PC-9 (cell line): ENCODE measurements around the gene ITGB8. TPM values are rescaled to one million over a fixed set of nuclear protein-coding genes. Genes with fewer than 3 reads are reported as not detected.
A peak's percentile ranks its signal among the peaks of the same experiment; 100 is the strongest.

Experiments
- BruUV-seq: library from RNA; stranded (reverse); fragments of 400-500 nt; replicated peaks from 2 replicates; lab custom pipeline; 2021; lab: Mats Ljungman, UMichigan
- CTCF ChIA-PET: fragments of 300-600 bp; sonication (Branson Sonifier 250); formaldehyde crosslinking; loops from one replicate; lab custom pipeline; 2022; ENCODE audit warnings: antibody characterized with exemption; lab: Charles Lee
- POLR2A ChIA-PET: fragments of 300-600 bp; sonication (Branson Sonifier 250); formaldehyde crosslinking; loops from one replicate; lab custom pipeline; 2022; ENCODE audit warnings: antibody characterized with exemption; ENCODE audit not compliant: unreplicated experiment; lab: Charles Lee
- DNase-seq, 2 experiments: peaks; one replicate each; pipeline versions ENCODE4 v3.0.0 to v3.0.0-alpha.2; 2015 to 2022; ENCODE audit warnings: mixed read lengths in 1 of 2
- H2AFZ ChIP-seq: fragments of 200-600 bp; sonication (generic); 2 replicates; pipeline ENCODE4 v1.8.1; 2017; ENCODE audit warnings: antibody characterized with exemption
- H3F3A ChIP-seq: fragments of 200-600 bp; sonication (generic); 2 replicates; pipeline ENCODE4 v1.8.1; 2017; ENCODE audit warnings: antibody characterized with exemption, mild to moderate bottlenecking, low read depth; ENCODE audit not compliant: insufficient read depth
- H3K27ac ChIP-seq: fragments of 200-600 bp; sonication (generic); 2 replicates; pipeline ENCODE4 v1.6.1; 2016; ENCODE audit warnings: mixed run types
- H3K27me3 ChIP-seq: fragments of 200-600 bp; sonication (generic); 2 replicates; pipeline ENCODE4 v1.6.1; 2016; ENCODE audit warnings: low read depth, mixed run types; ENCODE audit not compliant: insufficient read depth
- H3K36me3 ChIP-seq: fragments of 200-600 bp; sonication (generic); 2 replicates; pipeline ENCODE4 v1.6.1; 2016; ENCODE audit warnings: low read depth, mixed run types
- H3K4me1 ChIP-seq: fragments of 200-600 bp; sonication (generic); replicated peaks from 2 replicates; pipeline ENCODE4 v1.6.1; 2016; ENCODE audit warnings: mixed run types; ENCODE audit not compliant: insufficient read depth
- H3K4me2 ChIP-seq: fragments of 200-600 bp; sonication (generic); 2 replicates; pipeline ENCODE4 v1.6.1; 2017; ENCODE audit warnings: mixed run types
- H3K4me3 ChIP-seq: fragments of 200-600 bp; sonication (generic); 2 replicates; pipeline ENCODE4 v1.6.1; 2016; ENCODE audit warnings: mixed run types
- H3K79me2 ChIP-seq: fragments of 200-600 bp; sonication (generic); 2 replicates; pipeline ENCODE4 v1.6.1; 2017; ENCODE audit warnings: low read depth, mixed run types
- H3K9me2 ChIP-seq: fragments of 200-600 bp; sonication (generic); 2 replicates; pipeline ENCODE4 v1.8.1; 2017; ENCODE audit warnings: mild to moderate bottlenecking; ENCODE audit not compliant: insufficient read depth
- H3K9me3 ChIP-seq: fragments of 200-600 bp; sonication (generic); 2 replicates; pipeline ENCODE4 v1.8.1; 2016; ENCODE audit warnings: low read depth; ENCODE audit not compliant: insufficient read depth
- H4K20me1 ChIP-seq: fragments of 200-600 bp; sonication (generic); 2 replicates; pipeline ENCODE4 v1.8.1; 2017; ENCODE audit not compliant: insufficient read depth
- CTCF ChIP-seq: fragments of 200-600 bp; sonication (generic); conservative IDR thresholded peaks from 2 replicates; pipeline ENCODE4 v1.6.1; 2017; ENCODE audit warnings: mixed run types, antibody characterized with exemption, mild to moderate bottlenecking, moderate library complexity
- EZH2 ChIP-seq: fragments of 200-600 bp; sonication (generic); IDR thresholded peaks from 2 replicates; pipeline ENCODE4 v1.8.0; 2017; ENCODE audit warnings: antibody characterized with exemption, low read depth
- intact Hi-C: fragments of 100-400 bp; cut with micrococcal nuclease; formaldehyde crosslinking; loops from one replicate; pipeline ENCODE4 v1.10.0; 2022; ENCODE audit not compliant: unreplicated experiment
- total RNA-seq: library from RNA; stranded (reverse); gene quantifications from 2 replicates; pipeline ENCODE4 v1.2.3, GENCODE V29; 2021

ITGB8 gene
- total RNA-seq, 1 experiment from 2014 or later, result 20.1 TPM

- H3K9me2 ChIP-seq, result no peaks in the 10 kb centered on the region
- BruUV-seq, result no TSS peak
- intact Hi-C loops, result no loop called here
- H3F3A ChIP-seq, result no peaks in the 10 kb centered on the region
- ChIA-PET POLR2A (no interaction called here), CTCF (interaction anchor here (0.6 kb wide), 1 partner anchor 72 kb away, joined by 4 read pairs; no protein-coding TSS in a partner anchor)
- no peak overlapping the region for H3K4me2 ChIP-seq
- no peak overlapping the region for H3K27ac ChIP-seq
- H3K36me3 ChIP-seq, result no peaks in the 10 kb centered on the region
- H3K79me2 ChIP-seq, result no peaks in the 10 kb centered on the region
- TF ChIP-seq EZH2 (no peak), CTCF (no peak)
- H3K9me3 ChIP-seq, result no peaks in the 10 kb centered on the region
- H2AFZ ChIP-seq, result no peak overlapping the region
- no peak overlapping the region for H3K4me3 ChIP-seq
- DNase-seq, result no peak
- H4K20me1 ChIP-seq, result no peaks in the 10 kb centered on the region
- no peaks in the 10 kb centered on the region for H3K27me3 ChIP-seq
- peaks cover 8% of the 10 kb centered on the region; the same call in 1 of the 2 replicates for H3K4me1 ChIP-seq
Observed at GRCh38 chr7:20399521-20399920, 68.8 kb downstream of the ITGB8 start.

- no peak overlapping the region for H3K4me2 ChIP-seq
- BruUV-seq, result no TSS peak
- no peak for TF ChIP-seq CTCF
- no peak for TF ChIP-seq EZH2
- no peak overlapping the region for H3K27ac ChIP-seq
- no peak for DNase-seq
- no peaks in the 10 kb centered on the region for H3K9me2 ChIP-seq
- no peaks in the 10 kb centered on the region for H3K9me3 ChIP-seq
- H2AFZ ChIP-seq, result no peak overlapping the region
- no peaks in the 10 kb centered on the region for H4K20me1 ChIP-seq
- H3K27me3 ChIP-seq, result no peaks in the 10 kb centered on the region
- POLR2A ChIA-PET, result no interaction called here
- peaks cover 7% of the 10 kb centered on the region for H3K4me1 ChIP-seq
- no peak overlapping the region for H3K4me3 ChIP-seq
- H3K79me2 ChIP-seq, result no peaks in the 10 kb centered on the region
- peaks cover 7% of the 10 kb centered on the region for H3F3A ChIP-seq
- intact Hi-C loops, result no loop called here
- CTCF ChIA-PET, result no interaction called here
- no peaks in the 10 kb centered on the region for H3K36me3 ChIP-seq
Observed at GRCh38 chr7:20401861-20402746, 71.4 kb downstream of the ITGB8 start.

DNA sequence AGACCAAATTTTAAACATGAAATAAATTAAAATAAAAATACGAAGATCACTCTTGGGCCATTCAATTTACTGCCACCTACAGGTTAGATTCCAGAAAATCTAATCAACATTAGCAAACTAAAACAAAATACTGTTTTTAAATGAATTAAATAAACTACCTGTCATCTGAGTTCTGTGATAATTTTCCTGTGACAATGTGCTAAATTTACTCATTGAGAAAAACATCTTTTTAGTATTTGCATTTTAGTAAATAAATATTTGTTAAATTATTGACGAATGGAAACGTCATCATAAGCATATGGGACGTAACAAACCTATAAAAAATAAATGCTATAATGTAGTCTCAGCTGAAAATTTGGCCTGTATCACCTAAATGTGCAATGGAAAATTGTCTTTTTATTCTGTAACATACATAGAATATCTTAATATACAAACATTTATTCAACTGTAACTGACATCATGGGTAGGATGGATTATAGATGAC lies 72.1 kb downstream of the ITGB8 start:
- Histone ChIP-seq H3K36me3 (no peaks in the 10 kb centered on the region), H2AFZ (no peak overlapping the region), H3K9me2 (no peaks in the 10 kb centered on the region), H3K27ac (no peak overlapping the region), H3K9me3 (no peaks in the 10 kb centered on the region), H3K79me2 (no peaks in the 10 kb centered on the region), H4K20me1 (no peaks in the 10 kb centered on the region), H3F3A (peaks cover 13% of the 10 kb centered on the region), H3K4me3 (no peak overlapping the region), H3K27me3 (no peaks in the 10 kb centered on the region), H3K4me1 (peaks cover 14% of the 10 kb centered on the region), H3K4me2 (no peak overlapping the region)
- DNase-seq, result no peak
- ChIA-PET POLR2A (no interaction called here), CTCF (no interaction called here)
- no TSS peak for BruUV-seq
- no peak for TF ChIP-seq EZH2
- peak; percentile 73 for TF ChIP-seq CTCF
- intact Hi-C loops, result no loop called here
